Naive B cell (primary cell): ENCODE data around the gene PCA3. TPM values are rescaled to one million over a fixed set of nuclear protein-coding genes. Genes with fewer than 3 reads are reported as not detected.
A peak's percentile ranks its signal among the peaks of the same experiment; 100 is the strongest.

Experiments used
- ATAC-seq, 2 donors: fragments of 150-1000 bp; cut with Tn5 transposase; 2 replicates each; pipeline ENCODE4 v1.10.0; 2021; ENCODE audit warnings: low read depth in 2 of 2, mild to moderate bottlenecking in 2 of 2, moderate library complexity in 2 of 2
- DNase-seq: peaks from one replicate; pipeline ENCODE4 v3.0.0; 2022
- H3K27ac Mint-ChIP-seq, 6 donors: one replicate each; pipeline ENCODE4 v1.8.0; 2020 to 2022; ENCODE audit warnings: mild to moderate bottlenecking in 6 of 6, mixed read lengths in 6 of 6, moderate library complexity in 5 of 6, inconsistent platforms in 2 of 6
- H3K27me3 Mint-ChIP-seq, 3 donors: one replicate each; pipeline ENCODE4 v1.8.0; 2021 to 2022; ENCODE audit warnings: mixed read lengths in 3 of 3, mild to moderate bottlenecking in 1 of 3
- H3K36me3 Mint-ChIP-seq, 2 donors: one replicate each; pipeline ENCODE4 v1.8.0; 2020 to 2022; ENCODE audit warnings: mixed read lengths in 2 of 2, inconsistent platforms in 1 of 2, mild to moderate bottlenecking in 1 of 2
- H3K4me1 Mint-ChIP-seq, 3 donors: one replicate each; pipeline ENCODE4 v1.8.0; 2020 to 2022; ENCODE audit warnings: mixed read lengths in 3 of 3, inconsistent platforms in 1 of 3, mild to moderate bottlenecking in 1 of 3, moderate library complexity in 1 of 3
- H3K4me3 Mint-ChIP-seq, 8 donors: one replicate each; pipeline ENCODE4 v1.8.0; 2020 to 2022; ENCODE audit warnings: mild to moderate bottlenecking in 8 of 8, mixed read lengths in 8 of 8, moderate library complexity in 8 of 8, inconsistent platforms in 2 of 8
- H3K9me3 Mint-ChIP-seq, 7 donors: one replicate each; pipeline ENCODE4 v1.8.0; 2020 to 2022; ENCODE audit warnings: mixed read lengths in 7 of 7, mild to moderate bottlenecking in 5 of 7, inconsistent platforms in 2 of 7, moderate library complexity in 1 of 7
- polyA plus RNA-seq, 6 donors: library from polyadenylated mRNA; unstranded; fragments of 300-500 nt; fragmentation: Illumina TruSeq; gene quantifications; one replicate each; pipeline ENCODE4 v1.2.3, GENCODE V29; 2021; ENCODE audit warnings: low read depth in 6 of 6

Gene PCA3
- polyA plus RNA-seq, 6 donors from 2014 or later: 0.64 TPM; not detected in 5

DNA sequence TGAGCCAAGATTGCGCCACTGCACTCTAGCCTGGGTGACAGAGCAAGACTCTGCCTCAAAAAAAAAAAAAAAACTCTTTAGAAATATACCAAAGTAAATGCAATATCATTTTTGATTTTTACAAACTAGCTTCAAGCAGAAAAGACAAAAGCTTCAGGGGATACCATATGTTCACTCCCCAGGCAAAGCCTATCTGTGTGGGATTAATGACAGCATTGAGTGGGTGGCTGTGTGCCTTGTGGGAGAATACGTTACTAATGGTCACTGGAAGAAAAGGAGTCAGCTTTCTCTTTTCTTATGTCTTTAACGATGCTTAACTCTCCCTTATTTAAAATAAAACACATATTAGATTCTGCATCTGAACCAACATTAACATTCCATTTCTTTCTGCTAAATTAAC, 1.9 kb downstream of the PCA3 start:
- Mint-ChIP-seq H3K27ac (no peak overlapping the region), H3K27me3 (peaks cover 5 to 20% (median 18%) of the 10 kb centered on the region in 3 donors), H3K4me1 (peaks cover 2 to 3% (median 3%) of the 10 kb centered on the region in 3 donors), H3K9me3 (no peaks in the 10 kb centered on the region), H3K36me3 (no peaks in the 10 kb centered on the region), H3K4me3 (no peak overlapping the region)
- ATAC-seq (no peak), DNase-seq (no peak)

DNA sequence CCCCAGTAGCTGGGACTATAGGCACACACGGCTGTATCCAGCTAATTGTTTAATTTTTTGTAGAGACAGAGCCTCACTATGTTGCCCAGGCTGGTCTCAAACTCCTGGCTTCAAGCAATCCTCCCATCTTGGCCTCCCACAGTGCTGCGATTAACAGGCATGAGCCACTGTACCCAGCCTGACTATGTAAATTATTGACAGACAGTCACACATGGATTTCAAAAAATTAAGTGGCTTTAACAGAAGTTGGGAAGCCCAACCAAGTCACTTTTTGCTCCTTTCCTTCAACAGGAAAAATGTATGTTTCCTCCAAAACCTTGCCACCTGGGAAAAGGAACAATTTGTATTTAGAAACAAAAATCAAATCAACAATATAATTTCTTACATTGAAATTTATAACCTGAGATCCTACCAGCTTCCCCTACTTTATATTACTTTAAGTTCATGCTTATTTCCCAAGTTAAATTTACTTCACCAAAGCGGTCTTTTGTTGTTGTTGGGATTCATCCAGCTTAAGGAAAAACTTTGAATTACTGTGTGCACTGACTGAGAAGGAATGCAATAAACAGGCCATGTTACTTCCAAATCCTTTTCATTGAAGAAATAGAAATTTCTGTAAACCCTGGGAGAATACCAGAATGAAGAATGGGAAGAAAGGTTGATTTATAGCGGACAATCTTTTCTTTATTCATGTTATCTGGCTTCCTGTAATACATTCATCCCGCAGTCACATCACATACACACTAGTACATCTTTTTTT, 8.6 kb downstream of the PCA3 start:
- Mint-ChIP-seq H3K27ac (no peak overlapping the region), H3K36me3 (no peaks in the 10 kb centered on the region), H3K27me3 (peaks cover 3 to 15% (median 13%) of the 10 kb centered on the region in 3 donors), H3K4me1 (peaks cover 0 to 4% (median 0%) of the 10 kb centered on the region in 3 donors), H3K9me3 (no peaks in the 10 kb centered on the region), H3K4me3 (no peak overlapping the region)
- ATAC-seq (no peak), DNase-seq (no peak)

DNA sequence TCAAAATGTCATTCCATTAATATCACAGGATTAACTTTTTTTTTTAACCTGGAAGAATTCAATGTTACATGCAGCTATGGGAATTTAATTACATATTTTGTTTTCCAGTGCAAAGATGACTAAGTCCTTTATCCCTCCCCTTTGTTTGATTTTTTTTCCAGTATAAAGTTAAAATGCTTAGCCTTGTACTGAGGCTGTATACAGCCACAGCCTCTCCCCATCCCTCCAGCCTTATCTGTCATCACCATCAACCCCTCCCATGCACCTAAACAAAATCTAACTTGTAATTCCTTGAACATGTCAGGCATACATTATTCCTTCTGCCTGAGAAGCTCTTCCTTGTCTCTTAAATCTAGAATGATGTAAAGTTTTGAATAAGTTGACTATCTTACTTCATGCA, 20.6 kb downstream of the PCA3 start:
- H3K27me3 Mint-ChIP-seq: peaks cover 9 to 46% (median 41%) of the 10 kb centered on the region in 3 donors
- H3K9me3 Mint-ChIP-seq: no peaks in the 10 kb centered on the region
- H3K4me3 Mint-ChIP-seq: no peak overlapping the region
- no peaks in the 10 kb centered on the region for H3K36me3 Mint-ChIP-seq
- no peak for ATAC-seq
- no peak overlapping the region for H3K27ac Mint-ChIP-seq
- no peak for DNase-seq
- no peaks in the 10 kb centered on the region for H3K4me1 Mint-ChIP-seq

DNA sequence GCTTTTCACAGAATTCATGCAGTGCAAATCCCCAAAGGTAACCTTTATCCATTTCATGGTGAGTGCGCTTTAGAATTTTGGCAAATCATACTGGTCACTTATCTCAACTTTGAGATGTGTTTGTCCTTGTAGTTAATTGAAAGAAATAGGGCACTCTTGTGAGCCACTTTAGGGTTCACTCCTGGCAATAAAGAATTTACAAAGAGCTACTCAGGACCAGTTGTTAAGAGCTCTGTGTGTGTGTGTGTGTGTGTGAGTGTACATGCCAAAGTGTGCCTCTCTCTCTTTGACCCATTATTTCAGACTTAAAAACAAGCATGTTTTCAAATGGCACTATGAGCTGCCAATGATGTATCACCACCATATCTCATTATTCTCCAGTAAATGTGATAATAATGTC, 21.3 kb downstream of the PCA3 start:
- Mint-ChIP-seq H3K27me3 (peaks cover 9 to 46% (median 41%) of the 10 kb centered on the region in 3 donors), H3K9me3 (no peaks in the 10 kb centered on the region)

DNA sequence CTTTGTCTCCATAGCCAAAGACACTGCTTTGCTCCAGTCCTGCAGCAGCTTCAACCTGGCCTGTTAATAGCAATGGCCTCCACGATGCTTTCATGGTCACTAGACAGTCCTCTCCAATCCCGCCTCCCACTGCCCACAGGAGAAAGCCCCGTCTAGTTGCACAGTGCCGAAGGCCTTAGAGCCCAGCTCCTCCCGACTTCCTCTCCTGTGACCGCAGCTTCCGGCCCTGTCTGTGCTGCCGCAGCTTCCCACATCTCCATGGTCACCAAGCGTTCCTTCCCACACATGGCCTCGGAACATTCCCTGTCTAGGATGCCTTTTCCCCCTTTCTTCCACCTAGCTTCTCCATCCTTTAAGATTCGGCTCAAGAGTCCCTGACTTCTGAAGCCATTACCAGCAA, 23.4 kb downstream of the PCA3 start:
- Mint-ChIP-seq H3K4me1 (no peaks in the 10 kb centered on the region), H3K27ac (no peak overlapping the region), H3K36me3 (no peaks in the 10 kb centered on the region), H3K4me3 (peak overlapping the region in 1 of 8 donors; percentile 14), H3K27me3 (peaks cover 9 to 36% (median 30%) of the 10 kb centered on the region in 3 donors), H3K9me3 (peaks cover 0 to 3% (median 0%) of the 10 kb centered on the region in 7 donors)
- no peak for ATAC-seq
- no peak for DNase-seq

More for the DNA sequence above, 21.3 kb downstream of the PCA3 start:
- Mint-ChIP-seq H3K36me3 (no peaks in the 10 kb centered on the region), H3K27ac (no peak overlapping the region), H3K4me1 (no peaks in the 10 kb centered on the region), H3K4me3 (no peak overlapping the region)
- ATAC-seq: no peak
- DNase-seq: no peak

DNA sequence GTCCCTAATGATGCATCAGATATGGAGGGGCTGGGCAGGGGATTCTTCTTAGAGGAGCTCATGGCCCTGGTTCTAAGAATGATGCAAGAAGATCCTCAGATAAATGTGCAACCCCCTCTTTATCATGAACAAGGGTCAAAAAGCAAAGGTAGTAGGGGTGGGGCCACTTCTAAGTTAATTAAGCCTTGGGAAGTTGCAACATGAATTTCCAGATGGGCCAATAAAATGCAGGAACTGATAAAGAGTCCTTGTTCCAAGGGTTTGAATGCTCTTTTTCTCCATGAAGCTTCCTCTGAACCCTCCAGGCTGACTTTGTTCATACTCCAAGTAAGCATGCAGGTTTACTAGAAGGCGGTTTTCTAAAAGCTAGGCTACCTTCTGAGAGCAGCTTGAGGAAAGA, 25.6 kb downstream of the PCA3 start:
- Mint-ChIP-seq H3K27ac (no peak overlapping the region), H3K9me3 (peaks cover 0 to 3% (median 0%) of the 10 kb centered on the region in 7 donors), H3K4me3 (no peak overlapping the region), H3K4me1 (no peaks in the 10 kb centered on the region), H3K36me3 (no peaks in the 10 kb centered on the region), H3K27me3 (peaks cover 5 to 23% (median 18%) of the 10 kb centered on the region in 3 donors)
- DNase-seq (no peak), ATAC-seq (no peak)

DNA sequence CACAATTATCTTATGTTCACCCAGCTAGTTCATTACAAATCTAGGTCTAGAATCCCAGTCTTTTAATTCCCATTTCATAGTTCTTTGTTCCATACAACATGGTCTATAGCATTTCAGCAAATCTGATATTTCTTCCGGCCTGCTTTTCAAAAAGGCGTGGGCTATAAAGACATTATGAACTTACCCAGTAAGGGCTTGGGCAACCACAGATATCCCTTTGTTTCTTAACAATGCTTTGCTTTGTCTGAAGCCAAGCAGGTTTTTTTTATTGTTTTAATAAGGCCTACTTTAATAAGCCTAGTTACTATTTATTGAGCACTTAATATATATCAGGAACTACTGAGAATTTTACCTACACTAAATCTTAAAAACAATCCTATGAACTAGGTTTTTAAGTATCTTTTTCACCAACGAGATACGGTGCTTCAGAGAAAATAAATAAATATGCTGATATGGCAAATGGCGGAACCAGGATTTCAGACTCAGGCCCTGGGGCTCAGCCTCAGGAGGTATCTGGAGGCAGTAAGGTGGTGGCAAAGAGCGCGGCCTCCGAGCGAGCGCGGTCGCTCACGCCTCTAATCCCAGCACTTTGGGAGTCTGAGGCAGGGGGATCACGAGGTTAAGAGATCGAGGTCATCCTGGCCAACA, 29.7 kb downstream of the PCA3 start:
- Mint-ChIP-seq H3K9me3 (peaks cover 0 to 3% (median 0%) of the 10 kb centered on the region in 7 donors), H3K4me3 (no peak overlapping the region), H3K4me1 (peaks cover 6 to 8% (median 7%) of the 10 kb centered on the region in 3 donors), H3K27me3 (no peaks in the 10 kb centered on the region), H3K36me3 (no peaks in the 10 kb centered on the region), H3K27ac (no peak overlapping the region)
- ATAC-seq (no peak), DNase-seq (no peak)

DNA sequence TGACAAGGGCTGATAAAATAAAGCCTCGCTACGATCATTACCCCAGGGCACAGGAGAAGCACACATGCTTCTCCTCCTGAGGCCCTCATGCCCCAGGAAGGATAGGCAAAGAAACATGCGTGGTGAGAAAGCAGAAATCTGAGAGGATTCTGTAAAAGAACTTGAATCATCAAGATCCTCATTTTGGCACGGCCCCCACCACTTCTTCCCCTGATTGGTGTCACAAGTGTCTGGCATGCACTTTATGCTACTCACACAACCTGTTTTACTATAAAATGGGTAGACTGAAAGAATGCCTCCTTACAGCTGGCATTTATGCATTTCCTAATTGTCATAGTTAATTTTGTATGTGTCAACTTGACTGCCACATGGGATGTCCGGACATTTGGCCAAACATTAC, 32.1 kb downstream of the PCA3 start:
- H3K4me1 Mint-ChIP-seq: peaks cover 6 to 8% (median 7%) of the 10 kb centered on the region in 3 donors
- ATAC-seq (no peak), DNase-seq (no peak)
- H3K4me3 Mint-ChIP-seq: no peak overlapping the region
- peak overlapping the region in 1 of 6 donors; percentile 34 for H3K27ac Mint-ChIP-seq
- peaks cover 0 to 3% (median 0%) of the 10 kb centered on the region in 7 donors for H3K9me3 Mint-ChIP-seq
- no peaks in the 10 kb centered on the region for H3K36me3 Mint-ChIP-seq
- H3K27me3 Mint-ChIP-seq: peaks cover 0 to 4% (median 0%) of the 10 kb centered on the region in 3 donors

DNA sequence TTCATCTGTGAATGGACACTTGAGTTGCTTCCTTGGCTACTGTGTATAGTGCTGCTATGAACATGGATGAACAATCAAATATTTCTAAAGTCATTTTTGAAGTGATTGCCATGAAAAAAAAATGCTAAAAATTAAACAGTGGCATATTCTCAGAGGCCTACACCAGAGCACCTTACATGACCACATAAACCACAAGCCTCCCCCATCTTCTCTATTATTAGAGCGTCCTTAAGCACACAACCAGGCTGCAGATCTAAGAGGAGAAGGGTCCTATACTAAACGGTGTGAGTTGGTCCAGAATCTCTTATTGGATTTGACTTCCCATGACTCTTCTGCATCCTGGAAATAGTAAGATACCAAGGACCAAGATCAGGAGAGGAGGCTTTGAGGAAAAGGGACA, 34.3 kb downstream of the PCA3 start:
- Mint-ChIP-seq H3K36me3 (no peaks in the 10 kb centered on the region), H3K27me3 (peaks cover under 1 to 8% (median 4%) of the 10 kb centered on the region in 3 donors), H3K27ac (peak overlapping the region in 3 of 6 donors; percentile 40 to 60 (median 58)), H3K4me1 (peaks cover 6 to 8% (median 7%) of the 10 kb centered on the region in 3 donors), H3K9me3 (no peaks in the 10 kb centered on the region), H3K4me3 (no peak overlapping the region)
- no peak for ATAC-seq
- no peak for DNase-seq

DNA sequence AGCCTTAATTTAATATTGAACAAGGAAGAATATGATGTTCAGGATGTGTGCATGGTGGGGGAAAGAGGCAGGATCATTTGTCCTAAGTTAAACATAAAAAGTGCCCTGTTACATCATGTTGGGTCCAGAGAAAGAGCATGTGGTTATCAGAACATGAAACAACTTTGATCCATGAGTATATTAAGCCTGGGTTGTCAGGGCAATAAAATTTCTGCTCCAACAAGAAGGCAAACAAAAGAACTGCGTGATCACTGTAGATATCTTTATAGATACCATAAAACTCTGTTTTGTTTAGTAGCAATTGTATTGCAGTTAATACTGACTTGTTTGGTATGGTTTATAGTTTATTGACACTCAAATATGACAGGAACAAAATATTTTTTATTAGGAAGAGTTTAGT, 35.2 kb downstream of the PCA3 start:
- ATAC-seq (no peak), DNase-seq (no peak)
- no peaks in the 10 kb centered on the region for H3K9me3 Mint-ChIP-seq
- H3K27ac Mint-ChIP-seq: no peak overlapping the region
- H3K27me3 Mint-ChIP-seq: peaks cover 4 to 15% (median 10%) of the 10 kb centered on the region in 3 donors
- no peak overlapping the region for H3K4me3 Mint-ChIP-seq
- peaks cover 6 to 8% (median 7%) of the 10 kb centered on the region in 3 donors for H3K4me1 Mint-ChIP-seq
- H3K36me3 Mint-ChIP-seq: no peaks in the 10 kb centered on the region

DNA sequence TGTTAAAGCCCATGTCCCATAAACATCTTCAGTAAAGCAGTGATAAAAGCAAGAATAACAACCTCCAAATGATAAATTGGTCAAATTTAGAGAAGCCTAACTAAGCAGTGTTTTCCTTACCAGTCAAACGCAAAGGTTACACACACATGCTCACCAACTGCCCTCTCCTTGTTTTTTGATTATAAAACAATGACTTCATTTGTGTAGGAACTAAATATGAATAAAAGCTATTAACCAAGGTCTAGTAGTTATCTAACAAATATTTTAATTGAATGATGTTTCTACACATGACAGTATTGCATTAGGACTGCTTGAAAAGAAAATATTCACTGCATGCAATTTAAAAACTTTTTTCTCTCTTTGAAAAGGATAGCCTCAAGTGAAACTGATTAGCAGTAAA, 36.7 kb downstream of the PCA3 start:
- ATAC-seq: no peak
- DNase-seq: no peak
- H3K4me1 Mint-ChIP-seq: peaks cover 6 to 8% (median 7%) of the 10 kb centered on the region in 3 donors
- H3K27ac Mint-ChIP-seq: no peak overlapping the region
- peaks cover 10 to 21% (median 20%) of the 10 kb centered on the region in 3 donors for H3K27me3 Mint-ChIP-seq
- H3K36me3 Mint-ChIP-seq: no peaks in the 10 kb centered on the region
- H3K4me3 Mint-ChIP-seq: no peak overlapping the region
- H3K9me3 Mint-ChIP-seq: no peaks in the 10 kb centered on the region

DNA sequence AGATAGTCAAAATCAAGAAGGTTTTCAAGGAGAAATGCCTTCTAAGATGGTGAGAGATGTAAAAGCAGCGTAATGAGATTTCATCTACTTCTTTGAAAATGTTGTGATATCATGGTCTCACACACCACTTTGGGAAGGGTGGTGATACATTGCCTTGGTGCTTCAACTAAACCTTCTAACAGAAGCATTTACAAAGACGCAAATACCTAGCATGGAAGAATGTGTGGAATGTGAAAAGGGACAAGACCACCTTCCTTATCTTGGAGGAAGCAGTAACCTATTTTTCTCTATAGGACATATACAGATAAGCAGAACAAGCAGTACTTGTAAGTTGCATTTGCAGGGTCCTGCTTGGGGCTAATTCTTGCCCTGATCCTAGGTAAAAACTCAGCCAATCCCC, 38.8 kb downstream of the PCA3 start:
- Mint-ChIP-seq H3K36me3 (no peaks in the 10 kb centered on the region), H3K9me3 (no peaks in the 10 kb centered on the region), H3K4me3 (no peak overlapping the region), H3K27me3 (peaks cover 10 to 22% (median 20%) of the 10 kb centered on the region in 3 donors), H3K27ac (no peak overlapping the region), H3K4me1 (peaks cover 6 to 7% (median 7%) of the 10 kb centered on the region in 3 donors)
- no peak for DNase-seq
- no peak for ATAC-seq

DNA sequence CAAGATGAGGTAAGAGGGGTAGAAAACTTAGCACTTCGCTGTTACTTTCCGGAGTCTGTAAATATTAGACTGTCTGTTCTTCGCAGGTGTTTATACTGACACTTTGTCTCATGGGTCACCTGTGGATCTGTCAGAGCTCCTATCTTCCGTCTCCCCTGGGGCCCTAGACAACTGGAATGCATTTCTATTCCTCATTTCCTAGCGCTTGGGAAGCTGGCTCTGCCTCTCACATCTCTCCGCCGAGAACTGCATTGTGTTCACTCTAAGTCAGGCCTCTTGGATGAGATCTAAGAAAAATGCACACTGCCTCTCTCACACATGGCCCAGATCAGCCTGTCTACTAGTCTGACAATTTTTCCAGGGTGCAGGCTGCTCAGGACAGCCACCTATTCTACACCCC, 39.5 kb downstream of the PCA3 start:
- Mint-ChIP-seq H3K27me3 (peaks cover 17 to 28% (median 27%) of the 10 kb centered on the region in 3 donors), H3K4me3 (peak overlapping the region in 1 of 8 donors; percentile 31), H3K4me1 (peaks cover 0 to under 1% (median under 1%) of the 10 kb centered on the region in 3 donors), H3K36me3 (no peaks in the 10 kb centered on the region), H3K9me3 (no peaks in the 10 kb centered on the region), H3K27ac (no peak overlapping the region)
- DNase-seq (no peak), ATAC-seq (no peak)

DNA sequence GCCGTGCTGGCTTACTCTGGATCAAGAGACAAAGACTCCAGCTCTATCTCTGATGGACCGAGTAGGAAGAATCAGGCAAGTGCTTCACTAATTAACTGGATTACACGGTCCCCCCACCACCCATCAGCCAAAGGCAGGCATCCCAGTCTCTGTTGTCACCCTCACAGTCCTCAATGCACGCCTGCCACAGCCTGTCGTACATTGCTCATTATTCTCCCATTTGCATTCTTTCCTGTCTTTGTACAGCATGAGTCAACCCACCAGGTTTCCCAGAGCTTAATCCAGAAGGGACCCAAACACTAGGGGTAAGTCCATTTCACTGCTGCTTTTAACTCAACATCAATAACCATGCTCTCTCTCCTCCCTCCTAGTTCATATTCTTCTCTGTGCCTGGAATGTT, 44.4 kb downstream of the PCA3 start:
- ATAC-seq: no peak
- no peaks in the 10 kb centered on the region for H3K36me3 Mint-ChIP-seq
- H3K9me3 Mint-ChIP-seq: no peaks in the 10 kb centered on the region
- H3K4me1 Mint-ChIP-seq: no peaks in the 10 kb centered on the region
- peaks cover 28 to 44% (median 37%) of the 10 kb centered on the region in 3 donors for H3K27me3 Mint-ChIP-seq
- H3K27ac Mint-ChIP-seq: no peak overlapping the region
- no peak overlapping the region for H3K4me3 Mint-ChIP-seq
- no peak for DNase-seq
